HG03354 (cell line): ENCODE data around the gene MLIP.
A peak's percentile ranks its signal among the peaks of the same experiment; 100 is the strongest.

Source experiments
- ATAC-seq: cut with Tn5 transposase; IDR thresholded peaks from one replicate; pipeline ENCODE4 v1.9.1; 2021; ENCODE audit warnings: mild to moderate bottlenecking; ENCODE audit not compliant: unreplicated experiment, poor library complexity, severe bottlenecking

Gene MLIP

DNA sequence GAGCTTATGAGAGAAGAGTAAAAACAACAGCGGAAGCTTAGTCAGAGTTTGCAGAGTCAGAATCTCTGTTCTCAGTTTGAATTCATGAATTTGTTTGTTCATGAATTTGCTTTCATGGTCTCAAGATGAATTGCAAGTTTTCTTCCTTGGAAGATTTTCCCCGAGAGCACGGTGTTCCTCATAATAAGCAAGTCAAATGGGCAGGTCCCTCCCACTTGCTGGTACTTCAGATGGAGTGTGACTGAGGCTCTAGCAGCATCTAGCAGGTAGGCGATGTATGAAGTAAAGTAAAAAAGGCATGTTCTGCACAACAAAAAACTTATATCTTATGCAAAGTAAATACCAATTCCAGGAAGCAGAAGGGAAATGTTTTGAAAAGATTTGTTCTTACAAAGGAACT is 15.5 kb upstream of the MLIP start:
- ATAC-seq, result no peak

DNA sequence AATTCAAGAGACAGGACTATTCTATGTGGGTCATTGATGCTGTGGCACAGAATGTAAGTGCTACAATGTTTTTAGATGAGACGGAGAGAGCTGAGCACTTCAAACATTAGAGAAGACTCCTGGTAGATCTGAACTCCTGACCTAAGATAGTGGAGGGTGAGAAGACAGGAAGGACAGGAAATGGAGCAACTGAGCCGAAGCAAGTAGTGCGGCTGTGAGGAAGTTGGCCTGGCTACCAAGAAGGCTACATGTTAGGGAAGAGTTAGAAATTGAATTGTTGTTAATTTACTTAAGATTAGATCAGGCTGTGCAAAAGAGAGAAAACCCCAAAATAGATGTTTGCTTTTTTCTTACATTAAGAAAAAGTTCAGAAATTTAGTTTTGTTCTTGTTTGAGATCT is 14.4 kb upstream of the MLIP start:
- ATAC-seq, result no peak

DNA sequence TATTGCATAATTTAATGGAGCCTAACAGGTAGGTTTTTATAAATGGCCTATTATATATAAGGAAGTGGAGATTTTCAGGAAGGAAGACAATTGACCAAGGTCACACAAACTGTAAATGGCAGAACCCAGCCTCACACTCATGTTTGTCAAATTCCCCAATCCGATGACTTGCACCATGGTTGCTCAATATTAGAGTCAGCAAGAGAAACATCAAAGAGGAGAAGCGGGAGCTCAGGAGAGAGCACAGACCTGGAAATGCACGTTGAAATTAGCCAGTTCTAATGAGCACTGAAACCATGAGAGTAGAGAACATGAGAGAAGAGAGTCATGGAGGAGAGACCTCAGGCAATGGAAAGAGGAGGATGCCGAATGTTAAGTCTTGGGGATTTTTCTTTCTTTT is 13.5 kb upstream of the MLIP start:
- no peak for ATAC-seq

DNA sequence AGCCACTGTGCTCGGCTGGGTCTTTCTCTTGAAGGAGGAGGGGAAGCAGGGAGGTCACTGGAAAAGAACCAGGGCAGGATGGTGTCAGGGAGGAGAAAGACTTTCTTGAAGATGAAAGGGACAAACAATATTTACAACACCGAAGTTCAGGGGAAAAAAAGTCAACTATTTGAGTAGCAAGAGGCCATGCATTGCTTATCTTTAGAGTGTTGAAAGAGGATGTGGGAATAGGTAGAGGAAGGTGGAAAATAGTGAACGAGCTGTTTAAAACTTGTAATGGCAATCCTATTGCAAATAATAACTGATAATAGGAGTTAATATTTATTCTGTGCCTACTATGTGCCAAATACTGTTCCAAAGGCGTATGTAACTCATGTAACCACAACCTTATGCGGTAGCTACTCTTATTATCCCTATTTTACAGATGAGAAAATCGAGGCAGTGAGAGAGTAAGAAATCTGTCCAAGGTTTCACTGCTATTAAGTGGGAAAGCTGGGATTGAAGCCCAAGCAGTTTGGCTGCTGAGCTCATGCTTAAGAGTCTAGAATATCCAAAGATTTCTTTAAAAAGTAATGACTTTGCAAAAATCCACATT is 12.7 kb upstream of the MLIP start:
- ATAC-seq, result no peak

DNA sequence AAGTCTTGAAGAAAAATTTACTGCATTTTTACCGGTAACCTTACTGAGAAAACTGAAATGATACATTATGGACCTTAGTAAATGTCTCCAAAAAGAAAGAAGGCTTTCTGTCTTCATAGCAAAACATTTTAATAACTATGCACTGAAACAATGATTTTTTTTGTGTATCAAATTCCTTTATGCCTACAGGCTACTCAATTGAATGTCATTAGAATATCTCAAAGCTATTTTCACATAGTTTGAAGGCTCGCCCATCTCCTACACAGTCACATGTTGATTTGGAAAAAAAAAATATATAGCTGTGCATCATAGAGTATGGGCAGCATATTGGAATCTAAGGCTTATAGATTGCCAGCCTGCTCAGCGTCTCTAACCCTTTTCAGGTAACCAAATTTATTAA is 12.0 kb upstream of the MLIP start:
- ATAC-seq, result no peak

DNA sequence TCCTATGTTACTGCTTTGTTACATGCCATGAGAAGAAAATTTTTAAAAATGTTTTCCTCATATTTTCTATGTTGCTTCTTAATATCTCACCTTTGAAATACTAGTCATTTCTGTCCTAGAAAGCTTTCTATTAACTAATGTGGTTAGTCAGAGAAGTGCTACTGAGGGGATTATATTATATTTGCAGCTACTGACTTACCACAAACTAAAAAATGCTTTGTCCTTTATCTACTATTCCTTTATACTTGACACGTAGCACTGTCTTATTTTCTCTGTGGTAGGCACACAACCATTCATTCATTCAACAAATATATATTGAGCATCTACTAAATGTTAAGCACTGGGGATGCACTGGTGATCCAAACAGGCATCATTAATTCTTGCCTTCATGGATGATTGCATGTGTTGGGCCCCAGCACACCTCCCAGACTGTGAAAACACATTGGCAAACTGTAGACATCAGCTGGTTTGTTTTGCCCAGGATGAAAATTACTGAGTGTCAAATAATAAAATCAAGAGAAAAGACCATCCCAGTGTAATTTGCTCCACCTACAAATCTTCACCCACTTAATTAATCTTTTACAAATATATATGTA is 10.7 kb upstream of the MLIP start:
- ATAC-seq, result peak; percentile 92

DNA sequence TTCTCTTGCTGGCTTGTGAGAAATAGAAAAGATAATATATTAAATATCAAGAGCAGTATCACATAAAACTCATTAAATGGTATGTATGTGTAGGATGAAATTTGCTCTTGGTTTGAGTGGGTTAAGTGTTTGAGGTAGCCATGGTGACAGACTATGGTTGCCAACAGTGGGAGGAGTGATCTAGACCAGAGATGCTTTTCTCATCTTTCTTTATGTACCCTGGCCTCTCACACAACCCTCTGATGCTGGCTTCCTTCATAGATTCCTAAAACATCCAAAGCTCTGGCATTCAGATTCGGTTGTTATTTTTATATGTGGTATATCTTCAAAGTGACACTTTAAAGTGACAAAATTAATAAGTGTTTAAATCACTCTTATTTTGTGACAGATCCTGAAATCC is 9.0 kb upstream of the MLIP start:
- no peak for ATAC-seq

DNA sequence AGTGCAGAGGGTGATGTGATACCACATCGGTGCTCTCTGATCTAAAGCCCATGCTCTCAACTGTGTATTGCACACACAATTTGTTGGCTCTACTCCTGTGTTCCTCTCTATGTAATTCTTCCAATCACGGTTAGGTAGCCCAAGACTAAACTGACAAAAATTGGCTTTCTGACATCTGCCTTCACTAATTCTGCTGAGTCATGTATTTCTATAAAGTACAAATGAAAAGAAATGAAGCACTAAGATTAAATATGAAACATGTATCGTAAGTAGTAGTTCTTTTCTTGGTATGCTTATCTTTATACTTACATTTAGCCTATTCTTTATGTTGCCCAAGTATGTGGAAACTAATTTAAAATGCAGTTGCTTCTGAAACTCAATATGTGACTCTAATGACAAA is 7.7 kb upstream of the MLIP start:
- no peak for ATAC-seq

DNA sequence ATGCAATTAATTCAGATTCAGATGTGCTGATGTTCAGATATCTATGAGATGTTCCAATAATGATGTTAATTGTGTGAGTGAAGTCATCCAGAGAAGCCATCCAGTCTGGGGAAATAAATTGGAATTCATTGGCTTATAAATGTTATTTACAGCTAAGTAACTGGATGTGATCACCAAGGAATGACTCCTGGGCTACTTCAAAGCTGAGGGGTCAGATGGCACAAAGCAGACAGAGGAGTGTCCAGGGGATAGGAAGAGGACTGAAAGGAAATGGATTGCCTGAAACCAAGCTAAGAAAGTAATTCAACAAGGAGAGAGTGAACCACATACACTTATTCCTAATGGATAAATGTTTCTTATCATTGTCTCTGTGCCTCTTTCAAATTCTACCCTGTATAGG is 4.5 kb upstream of the MLIP start:
- no peak for ATAC-seq

DNA sequence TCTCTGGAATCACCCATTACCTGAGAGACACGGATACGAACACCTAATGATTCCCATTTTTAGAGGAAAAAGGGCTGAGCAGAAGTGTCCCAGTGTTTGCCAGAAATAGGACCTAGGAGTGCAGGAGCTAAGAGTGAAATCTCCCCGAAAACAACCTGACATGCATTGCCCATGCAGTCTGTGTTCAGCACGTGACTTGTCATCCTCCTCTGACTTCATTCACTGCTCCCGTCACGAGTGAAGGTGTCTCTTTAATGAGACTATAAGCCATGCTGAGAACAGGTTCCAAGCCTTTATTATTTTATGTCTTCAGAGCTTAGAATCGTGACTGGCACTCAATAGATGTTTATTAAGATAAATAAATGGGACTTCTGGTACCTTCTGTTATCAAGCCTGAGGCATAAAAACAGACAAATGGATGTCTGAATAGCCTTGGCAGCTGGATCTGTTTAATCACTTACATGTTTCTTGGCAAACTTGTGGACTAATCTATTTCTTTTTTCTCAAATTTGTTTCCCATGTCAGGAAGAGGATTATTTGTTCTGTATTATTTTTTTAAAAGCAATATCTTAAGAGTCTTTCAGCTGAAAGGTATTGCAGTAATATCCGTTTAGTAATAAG is 3.7 kb upstream of the MLIP start:
- ATAC-seq, result no peak

DNA sequence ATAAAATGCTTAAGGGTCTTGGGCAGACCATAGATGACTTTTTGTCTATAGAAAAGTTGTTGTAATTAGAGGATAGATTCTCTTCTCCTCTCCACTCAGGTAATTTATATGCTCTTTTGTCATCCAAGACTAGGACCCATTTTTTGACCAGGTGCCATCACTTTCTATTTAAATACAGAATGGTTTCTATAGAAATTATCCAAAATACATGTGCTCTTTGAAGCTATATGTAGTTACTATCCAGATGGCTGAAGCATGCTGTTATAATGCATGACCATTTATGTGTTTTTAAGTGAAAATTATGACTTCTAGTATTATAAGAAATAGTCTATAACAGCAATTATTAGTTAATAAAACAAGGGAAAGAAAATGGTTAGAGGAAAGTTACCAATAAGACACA is 3.0 kb upstream of the MLIP start:
- ATAC-seq, result no peak

DNA sequence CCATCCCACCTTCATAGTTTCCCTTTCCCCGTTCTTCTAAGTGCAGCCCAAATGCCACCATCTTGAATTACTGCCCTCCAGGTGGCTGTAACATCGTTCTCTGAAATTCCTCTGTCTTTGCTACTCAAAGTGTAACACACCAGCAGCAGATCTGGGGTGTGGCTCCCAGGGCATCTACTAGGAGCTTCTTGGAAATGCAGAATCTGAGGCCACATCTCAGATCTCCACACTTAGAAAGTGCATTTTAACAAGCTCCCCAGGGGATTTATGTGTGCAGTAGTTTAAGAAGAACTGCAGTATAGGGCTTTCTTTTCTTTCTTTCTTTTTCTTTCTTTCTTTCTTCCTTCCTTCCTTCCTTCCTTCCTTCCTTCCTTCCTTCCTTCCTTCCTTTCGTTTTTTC is 1.7 kb upstream of the MLIP start:
- ATAC-seq, result no peak

DNA sequence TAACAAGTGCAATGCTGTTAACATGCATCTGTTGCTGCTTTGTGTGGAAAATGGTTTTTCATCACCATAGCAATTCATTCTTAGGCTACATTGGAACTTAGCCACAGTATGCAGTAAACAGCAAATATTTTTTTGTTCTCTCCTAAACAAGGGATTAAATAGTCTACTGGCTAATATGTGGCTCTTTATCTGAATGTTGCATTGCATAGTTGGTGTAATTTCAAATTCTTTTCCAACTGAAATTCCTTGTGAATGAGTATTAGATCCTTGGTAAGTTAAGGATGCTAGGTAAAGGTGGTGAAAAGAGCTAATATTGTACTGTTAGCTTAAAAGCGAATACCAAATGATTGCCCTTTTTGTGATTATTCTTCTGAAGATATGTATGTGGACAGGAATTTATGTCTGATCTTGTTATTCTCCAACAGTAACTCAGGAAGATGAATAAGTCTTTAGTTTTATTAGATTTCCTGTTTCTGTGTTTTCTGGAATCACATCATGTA is 958 bp downstream of the MLIP start:
- ATAC-seq, result no peak

DNA sequence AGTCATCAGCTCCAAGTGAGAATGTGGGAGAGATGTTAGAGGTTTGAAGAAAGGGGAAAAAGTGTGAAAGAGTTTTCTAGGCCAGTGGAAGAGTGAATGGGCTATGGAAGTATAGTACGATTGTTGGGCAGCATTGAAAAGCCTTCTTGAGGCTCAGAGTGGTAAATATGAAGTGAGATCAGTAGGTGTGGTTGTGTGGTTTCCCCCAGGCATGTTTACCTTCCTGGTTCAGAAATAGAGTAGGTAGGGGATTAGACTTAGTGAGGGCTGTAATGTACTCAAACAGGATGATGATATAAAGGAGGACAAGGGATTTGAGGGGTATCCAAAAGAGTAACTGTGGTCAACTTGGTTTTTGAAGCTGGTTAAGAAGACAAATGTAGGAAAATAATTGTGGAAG is 3.7 kb downstream of the MLIP start:
- ATAC-seq, result no peak

DNA sequence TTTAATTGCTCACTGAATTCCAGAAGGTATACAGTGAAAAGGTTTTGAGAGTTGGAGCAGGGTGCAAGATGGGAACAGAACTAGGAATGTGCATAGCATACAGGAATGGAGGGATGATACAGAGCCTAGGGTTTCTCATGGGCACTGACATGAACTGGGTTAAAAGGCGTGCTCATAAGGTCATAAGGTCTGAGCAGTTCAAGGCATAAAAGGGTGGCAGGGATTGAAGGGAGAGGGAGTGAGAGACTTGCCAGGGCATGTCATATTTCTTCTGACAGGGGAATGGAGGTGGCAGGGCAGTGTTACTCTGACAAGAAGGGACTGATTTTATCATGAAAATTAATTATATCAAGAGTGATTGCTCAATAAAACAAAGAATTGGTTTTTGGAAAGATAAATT is 4.7 kb downstream of the MLIP start:
- no peak for ATAC-seq

DNA sequence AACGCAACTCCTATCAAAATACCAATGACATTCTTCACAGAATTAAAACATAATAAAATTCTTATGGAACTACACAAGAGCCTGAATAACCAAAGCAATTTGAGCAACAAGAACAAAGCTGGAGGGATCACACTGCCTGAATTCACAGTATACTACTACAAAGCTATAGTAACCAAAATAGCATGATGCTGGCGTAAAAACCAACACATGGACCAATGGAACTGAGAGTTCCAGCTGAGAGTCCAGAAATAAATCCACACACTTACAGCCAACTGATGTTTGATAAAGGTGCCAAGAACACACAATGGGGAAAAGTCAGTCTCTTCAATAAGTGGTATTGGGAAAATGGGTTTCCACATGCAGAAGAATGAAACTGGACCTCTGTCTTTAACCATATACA is 6.9 kb downstream of the MLIP start:
- ATAC-seq, result no peak

DNA sequence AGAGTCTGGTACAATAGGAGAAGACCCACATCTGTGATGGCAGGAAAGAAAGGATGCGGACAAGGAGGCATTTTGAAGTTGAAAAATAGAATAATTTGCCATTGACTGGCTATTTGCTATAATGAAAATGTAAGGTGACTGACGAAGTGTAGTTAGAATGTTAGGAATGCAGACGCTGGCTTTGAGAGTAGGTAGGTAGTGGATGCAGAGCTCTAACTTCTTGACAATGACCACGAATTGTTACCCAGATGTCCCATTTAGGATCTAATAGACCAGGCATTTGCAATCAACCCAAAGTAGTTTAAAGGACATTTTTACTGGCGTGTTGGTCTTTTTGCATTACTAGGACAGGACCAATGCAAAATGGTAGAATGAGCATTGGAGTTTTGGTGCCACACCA is 14.2 kb downstream of the MLIP start:
- no peak for ATAC-seq

DNA sequence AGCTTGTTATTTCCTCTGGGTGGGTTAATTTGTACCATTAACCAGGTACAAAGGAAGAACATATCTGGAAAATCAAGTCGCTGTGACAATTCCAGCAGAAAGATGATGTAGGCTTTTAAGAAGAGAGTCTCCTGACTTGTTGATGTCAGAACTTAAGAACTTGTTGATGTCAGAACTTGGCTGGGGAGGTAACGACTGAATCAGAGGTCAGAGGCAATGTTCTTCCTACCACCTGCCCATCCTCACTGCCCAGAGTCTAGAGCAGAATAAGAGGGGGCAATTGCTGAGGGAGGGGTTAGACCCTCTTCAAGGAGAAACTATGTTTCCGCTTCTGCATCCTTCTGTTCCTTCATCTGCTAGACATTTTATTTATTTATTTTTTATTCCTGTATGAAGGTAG is 18.9 kb downstream of the MLIP start:
- no peak for ATAC-seq

DNA sequence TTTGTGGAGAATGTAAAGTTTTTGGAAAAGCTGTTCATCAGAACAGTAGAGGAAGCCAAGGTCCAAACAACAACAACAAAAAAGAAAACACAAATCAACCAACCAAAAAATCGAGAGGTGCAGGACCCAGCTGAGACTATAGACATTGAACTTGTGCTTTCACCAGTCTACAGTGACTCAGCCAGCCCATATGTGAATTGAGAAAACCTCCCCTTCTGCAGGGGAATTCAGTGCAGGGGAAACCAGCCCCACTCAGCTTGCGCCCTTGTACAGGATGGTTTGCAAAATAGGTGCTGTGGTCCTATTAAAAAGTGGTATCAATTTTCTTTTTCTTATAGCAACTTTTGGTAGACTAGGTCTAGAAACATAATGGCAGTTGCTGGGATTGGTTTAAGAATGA is 21.3 kb downstream of the MLIP start:
- no peak for ATAC-seq

DNA sequence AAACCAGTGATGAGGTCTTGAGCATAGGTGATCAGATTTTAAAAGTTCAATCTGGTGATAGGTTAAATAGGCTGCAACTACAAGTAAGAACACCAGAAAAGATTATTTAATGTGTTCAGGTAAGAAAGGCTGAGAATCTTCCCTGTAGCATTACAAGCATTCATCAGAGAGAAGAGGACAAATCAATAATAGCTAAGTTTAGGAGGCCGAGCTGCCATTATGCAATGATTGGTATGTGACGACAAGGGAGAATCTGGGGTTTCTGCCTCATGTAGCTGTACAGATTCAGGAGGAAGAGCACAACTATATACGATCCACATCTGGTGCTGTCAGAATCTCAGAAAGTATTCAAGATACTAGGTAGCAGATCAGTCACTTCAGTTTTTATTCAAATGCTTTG is 21.9 kb downstream of the MLIP start:
- ATAC-seq, result no peak

DNA sequence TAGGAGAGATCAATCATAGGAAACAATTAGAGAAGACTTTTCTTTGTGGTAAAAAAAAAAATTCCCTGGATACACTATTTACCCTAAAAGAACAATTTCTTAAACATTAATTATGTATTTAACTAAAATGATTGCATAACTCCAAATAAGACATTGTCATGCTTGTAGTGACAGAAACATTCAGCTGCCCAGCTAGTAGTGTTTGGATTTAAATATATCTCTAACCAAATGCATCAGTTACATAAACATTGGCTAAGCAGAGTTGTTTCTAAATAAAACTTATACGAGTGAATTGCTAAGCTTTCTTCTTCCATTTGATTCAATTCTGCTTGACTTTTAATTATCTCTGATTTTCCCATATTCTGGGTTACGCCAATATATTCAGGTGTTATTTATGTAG is 23.7 kb downstream of the MLIP start:
- no peak for ATAC-seq
